OCI-LY3 (cell line): ENCODE data around the gene GPATCH8.

Experiments used
- CTCF ChIP-seq: fragments of 200-600, 300-600 bp; sonication (generic); IDR thresholded peaks from 2 replicates; pipeline ENCODE4 v1.5.1; 2014; ENCODE audit warnings: antibody characterized with exemption, low read length, low read depth
- EZH2phosphoT487 ChIP-seq: fragments of 200-600 bp; shearing (Covaris generic); IDR thresholded peaks from 2 replicates; pipeline ENCODE4 v1.6.1; 2018; ENCODE audit warnings: antibody characterized with exemption, mixed run types, low read depth

GRCh38 chr17:44355642-44356099 lies 147.5 kb downstream of the GPATCH8 start:
- TF ChIP-seq CTCF (no peak), EZH2phosphoT487 (no peak)
